HEK293T (cell line): Measurements from ENCODE around the gene PPFIA3.

ENCODE experiments used
- CTCF ChIA-PET: fragments of 350-600 bp; formaldehyde crosslinking; extraction: SDS; loops from one replicate; lab custom pipeline; 2021; ENCODE audit warnings: antibody characterized with exemption, inconsistent platforms; lab: Yijun Ruan, JAX
- POLR2A ChIA-PET: fragments of 350-600 bp; formaldehyde crosslinking; extraction: SDS; loops from one replicate; lab custom pipeline; 2020; ENCODE audit warnings: antibody characterized with exemption, inconsistent platforms; lab: Yijun Ruan, JAX
- DNase-seq: peaks from one replicate; pipeline ENCODE4 v3.0.0; 2012; ENCODE audit warnings: mixed read lengths; ENCODE audit errors: extremely low spot score
- ARNT ChIP-seq: fragments of 450-650 bp; IDR thresholded peaks from 2 replicates; pipeline ENCODE4 v1.6.1; 2017; ENCODE audit warnings: mild to moderate bottlenecking
- BHLHE40 ChIP-seq: fragments of 450-650 bp; IDR thresholded peaks from 2 replicates; pipeline ENCODE4 v1.6.1; 2016; ENCODE audit warnings: mild to moderate bottlenecking, moderate library complexity, borderline replicate concordance
- CTBP1 ChIP-seq: fragments of 450-650 bp; IDR thresholded peaks from 2 replicates; pipeline ENCODE4 v1.6.1; 2016; ENCODE audit warnings: borderline replicate concordance
- ELF4 ChIP-seq: fragments of 450-650 bp; IDR thresholded peaks from 2 replicates; pipeline ENCODE4 v1.6.1; 2017; ENCODE audit warnings: antibody characterized with exemption
- FOXA1 ChIP-seq: fragments of 450-650 bp; IDR thresholded peaks from 2 replicates; pipeline ENCODE4 v1.6.1; 2016; ENCODE audit warnings: mild to moderate bottlenecking
- FOXK2 ChIP-seq: fragments of 450-650 bp; IDR thresholded peaks from 2 replicates; pipeline ENCODE4 v1.6.1; 2016; ENCODE audit warnings: mild to moderate bottlenecking
- FOXM1 ChIP-seq: fragments of 450-650 bp; IDR thresholded peaks from 2 replicates; pipeline ENCODE4 v1.6.1; 2017; ENCODE audit warnings: mild to moderate bottlenecking, borderline replicate concordance
- HDGF ChIP-seq: fragments of 450-650 bp; IDR thresholded peaks from 2 replicates; pipeline ENCODE4 v1.6.1; 2017; ENCODE audit warnings: antibody characterized with exemption, borderline replicate concordance
- L3MBTL2 ChIP-seq: fragments of 450-650 bp; conservative IDR thresholded peaks from 2 replicates; pipeline ENCODE4 v1.6.1; 2016; ENCODE audit warnings: mild to moderate bottlenecking
- LEF1 ChIP-seq: fragments of 450-650 bp; IDR thresholded peaks from 2 replicates; pipeline ENCODE4 v1.6.1; 2017; ENCODE audit warnings: mild to moderate bottlenecking, borderline replicate concordance
- NFRKB ChIP-seq: fragments of 450-650 bp; IDR thresholded peaks from 2 replicates; pipeline ENCODE4 v1.6.1; 2016; ENCODE audit warnings: mild to moderate bottlenecking, moderate library complexity
- SP1 ChIP-seq: fragments of 450-650 bp; IDR thresholded peaks from 2 replicates; pipeline ENCODE4 v1.6.1; 2017
- SUZ12 ChIP-seq: fragments of 450-650 bp; IDR thresholded peaks from 2 replicates; pipeline ENCODE4 v1.6.1; 2016; ENCODE audit warnings: mild to moderate bottlenecking
- TARDBP ChIP-seq: fragments of 450-650 bp; IDR thresholded peaks from 2 replicates; pipeline ENCODE4 v1.6.1; 2016
- ZNF384 ChIP-seq: fragments of 450-650 bp; IDR thresholded peaks from 2 replicates; pipeline ENCODE4 v1.6.1; 2016
- TF ChIP-seq, protein P1 (sequence below): fragments of 450-650 bp; IDR thresholded peaks from 2 replicates; pipeline ENCODE4 v1.6.1; 2016

PPFIA3 gene

GRCh38 chr19:49150106-49150943, 31.0 kb downstream of the PPFIA3 start:
- ChIA-PET POLR2A (interaction anchor here (0.6 to 2.3 kb wide), 14 partner anchors 9 to 303 kb away, joined by 3 to 16 read pairs (median 4); partner anchors contain the start of genes ALDH16A1, GYS1, LIN7B and RUVBL2), CTCF (interaction anchor here (1.0 to 2.7 kb wide), 3 partner anchors 49 to 151 kb away, joined by 3 to 11 read pairs (median 5); no protein-coding TSS in a partner anchor)
- peak; percentile 75 for DNase-seq
- TF ChIP-seq L3MBTL2 (peak; percentile 48; the same call in 1 of the 2 replicates), LEF1 (no peak), BHLHE40 (peak; percentile 79), FOXK2 (no peak), FOXM1 (peak; percentile 81; the same call in 1 of the 2 replicates)
- TF ChIP-seq, protein P1, sequence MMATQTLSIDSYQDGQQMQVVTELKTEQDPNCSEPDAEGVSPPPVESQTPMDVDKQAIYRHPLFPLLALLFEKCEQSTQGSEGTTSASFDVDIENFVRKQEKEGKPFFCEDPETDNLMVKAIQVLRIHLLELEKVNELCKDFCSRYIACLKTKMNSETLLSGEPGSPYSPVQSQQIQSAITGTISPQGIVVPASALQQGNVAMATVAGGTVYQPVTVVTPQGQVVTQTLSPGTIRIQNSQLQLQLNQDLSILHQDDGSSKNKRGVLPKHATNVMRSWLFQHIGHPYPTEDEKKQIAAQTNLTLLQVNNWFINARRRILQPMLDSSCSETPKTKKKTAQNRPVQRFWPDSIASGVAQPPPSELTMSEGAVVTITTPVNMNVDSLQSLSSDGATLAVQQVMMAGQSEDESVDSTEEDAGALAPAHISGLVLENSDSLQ, result peak; percentile 92

DNA sequence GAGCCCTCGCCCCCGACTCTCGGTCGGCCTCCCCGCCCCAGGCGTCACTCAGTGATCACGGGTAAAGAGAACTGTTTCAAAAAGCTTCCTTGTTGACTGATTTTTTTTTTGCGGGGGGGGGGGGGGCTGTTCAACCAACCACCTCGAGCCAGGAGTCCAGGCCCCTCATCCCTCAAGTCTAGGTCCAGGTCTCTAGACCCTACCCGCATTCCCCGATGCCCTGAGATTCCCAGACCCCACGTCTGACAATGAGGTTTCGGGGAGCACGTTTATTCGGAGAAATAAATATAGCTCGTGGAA, 31.6 kb downstream of the PPFIA3 start:
- CTCF ChIA-PET, result interaction anchor here (2.0 kb wide), 1 partner anchor 48 kb away, joined by 5 read pairs; no protein-coding TSS in a partner anchor
- DNase-seq, result no peak
- POLR2A ChIA-PET, result interaction anchor here (0.6 to 1.4 kb wide), 4 partner anchors 8 to 45 kb away, joined by 3 to 6 read pairs (median 4); no protein-coding TSS in a partner anchor
- TF ChIP-seq SP1, result no peak
- TF ChIP-seq FOXA1, result no peak
- TF ChIP-seq, protein P1, result no peak
- no peak for TF ChIP-seq BHLHE40
- TF ChIP-seq LEF1, result no peak
- no peak for TF ChIP-seq ELF4
- no peak for TF ChIP-seq L3MBTL2
- TF ChIP-seq FOXM1, result no peak
- TF ChIP-seq NFRKB, result no peak
- no peak for TF ChIP-seq CTBP1
- TF ChIP-seq ZNF384, result no peak
- no peak for TF ChIP-seq TARDBP
- TF ChIP-seq HDGF, result no peak
- TF ChIP-seq FOXK2, result no peak
- TF ChIP-seq SUZ12, result no peak
- TF ChIP-seq ARNT, result no peak

GRCh38 chr19:49151267-49152118, 32.1 kb downstream of the PPFIA3 start:
- CTCF ChIA-PET, result interaction anchor here (2.0 kb wide), 1 partner anchor 47 kb away, joined by 5 read pairs; no protein-coding TSS in a partner anchor
- DNase-seq, result peak; percentile 89
- POLR2A ChIA-PET, result interaction anchor here (1.2 kb wide), 1 partner anchor 8 kb away, joined by 6 read pairs; no protein-coding TSS in a partner anchor
- TF ChIP-seq FOXA1 (no peak), L3MBTL2 (peak; percentile 94), SP1 (no peak; the same call in 1 of the 2 replicates), FOXM1 (no peak), HDGF (no peak)
- TF ChIP-seq, protein P1, result no peak

- ChIA-PET POLR2A (no interaction called here), CTCF (no interaction called here)
- DNase-seq, result no peak
- TF ChIP-seq CTBP1, result no peak
- TF ChIP-seq NFRKB, result no peak
- no peak for TF ChIP-seq SP1
- TF ChIP-seq BHLHE40, result no peak
- no peak for TF ChIP-seq LEF1
Measured at GRCh38 chr19:49152119-49152550, 32.8 kb downstream of the PPFIA3 start.

- POLR2A ChIA-PET, result no interaction called here
- no peak for DNase-seq
- TF ChIP-seq, protein P1, result no peak
- TF ChIP-seq ELF4, result no peak
- no peak for TF ChIP-seq ARNT
- CTCF ChIA-PET, result no interaction called here
Measured at GRCh38 chr19:49153167-49153809, 33.9 kb downstream of the PPFIA3 start.
